SK-N-SH treated with all-trans-retinoic acid at 6 μM for 48 hours (cell line): ENCODE measurements around the gene LSM4.

Experiments used
- ARNTL ChIP-seq: fragments of 450-650 bp; formaldehyde crosslinking; IDR thresholded peaks from 2 replicates; pipeline ENCODE4 v1.5.0; 2020; ENCODE audit warnings: low read depth, mild to moderate bottlenecking, moderate library complexity, borderline replicate concordance
- GLIS3 ChIP-seq: fragments of 250-450 bp; sonication (Bioruptor Pico); IDR thresholded peaks from 2 replicates; pipeline ENCODE4 v1.5.0; 2020; ENCODE audit warnings: mild to moderate bottlenecking, moderate library complexity
- ISL1 ChIP-seq: fragments of 250-450 bp; sonication (Bioruptor Pico); IDR thresholded peaks from 2 replicates; pipeline ENCODE4 v2.1.2; 2022; ENCODE audit warnings: mild to moderate bottlenecking, moderate library complexity
- PPARA ChIP-seq: fragments of 250-450 bp; sonication (Bioruptor Pico); IDR thresholded peaks from 2 replicates; pipeline ENCODE4 v1.5.0; 2020; ENCODE audit warnings: mild to moderate bottlenecking, borderline replicate concordance
- RARB ChIP-seq: fragments of 250-450 bp; sonication (Bioruptor Pico); IDR thresholded peaks from 2 replicates; pipeline ENCODE4 v1.8.0; 2021; ENCODE audit warnings: mild to moderate bottlenecking, moderate library complexity
- ZC3H10 ChIP-seq: fragments of 250-450 bp; sonication (Bioruptor Pico); IDR thresholded peaks from 2 replicates; pipeline ENCODE4 v1.5.1; 2021; ENCODE audit warnings: mild to moderate bottlenecking, moderate library complexity
- ZFP3 ChIP-seq: fragments of 250-450 bp; sonication (Bioruptor Pico); IDR thresholded peaks from 2 replicates; pipeline ENCODE4 v1.5.0; 2020; ENCODE audit warnings: mild to moderate bottlenecking, moderate library complexity
- ZFP30 ChIP-seq: fragments of 450-650 bp; formaldehyde crosslinking; IDR thresholded peaks from 2 replicates; pipeline ENCODE4 v1.5.0; 2022; ENCODE audit warnings: mild to moderate bottlenecking, moderate library complexity
- ZNF70 ChIP-seq: fragments of 450-650 bp; formaldehyde crosslinking; IDR thresholded peaks from 2 replicates; pipeline ENCODE4 v1.5.0; 2020; ENCODE audit warnings: mild to moderate bottlenecking, moderate library complexity
- ZNF8 ChIP-seq: fragments of 450-650 bp; formaldehyde crosslinking; IDR thresholded peaks from 2 replicates; pipeline ENCODE4 v1.5.0; 2020; ENCODE audit warnings: mild to moderate bottlenecking, moderate library complexity
- TF ChIP-seq, protein P1 (sequence below): fragments of 250-450 bp; sonication (Bioruptor Pico); IDR thresholded peaks from 2 replicates; pipeline ENCODE4 v1.8.0; 2020; ENCODE audit warnings: mild to moderate bottlenecking, moderate library complexity, borderline replicate concordance
- TF ChIP-seq, protein P2 (sequence below): fragments of 250-450 bp; sonication (Bioruptor Pico); IDR thresholded peaks from 2 replicates; pipeline ENCODE4 v1.5.1; 2021; ENCODE audit warnings: mild to moderate bottlenecking, moderate library complexity

DNA sequence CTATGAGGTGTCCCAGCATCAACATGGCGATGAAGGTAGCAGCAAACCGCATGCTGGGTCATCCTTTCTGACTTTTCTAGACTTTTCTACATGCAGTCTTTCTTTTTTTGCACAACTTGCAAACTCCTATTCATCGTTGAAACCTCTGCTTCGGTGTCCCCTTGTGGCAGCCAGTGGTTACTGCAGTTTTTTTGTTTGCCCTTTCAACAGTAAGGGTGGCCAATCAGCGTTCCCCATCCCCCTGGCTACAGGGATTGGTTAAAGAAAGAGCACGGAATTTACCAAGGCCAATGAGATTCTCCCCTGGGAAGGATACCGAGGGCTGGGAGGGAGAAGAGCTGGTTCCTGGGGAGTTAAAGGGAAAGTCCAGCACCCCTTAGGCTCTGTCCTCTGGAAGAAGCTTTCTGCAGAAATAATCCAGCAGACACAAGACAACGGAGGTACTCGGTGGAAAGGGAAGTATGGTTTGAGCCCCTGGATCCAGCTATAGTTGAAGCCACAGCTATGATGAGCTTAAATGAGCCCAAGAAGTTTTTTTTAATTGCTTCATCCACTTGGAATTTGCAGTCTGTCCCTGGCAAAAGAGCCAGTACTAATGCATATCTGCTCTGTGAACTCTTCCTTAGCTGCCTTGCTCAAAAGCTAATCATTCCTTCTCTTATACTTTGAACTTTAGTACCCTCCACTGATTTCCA is 5.6 kb upstream of the LSM4 start:
- TF ChIP-seq ZFP3 (CRISPR knock-in tag) (peak; percentile 99), GLIS3 (CRISPR knock-in tag) (no peak), ARNTL (CRISPR knock-in tag) (no peak), ZNF70 (CRISPR knock-in tag) (no peak), RARB (no peak), ZFP30 (CRISPR knock-in tag) (no peak), ZNF8 (CRISPR knock-in tag) (no peak), ISL1 (no peak), PPARA (no peak), ZC3H10 (CRISPR knock-in tag) (no peak)
- TF ChIP-seq, protein P1, sequence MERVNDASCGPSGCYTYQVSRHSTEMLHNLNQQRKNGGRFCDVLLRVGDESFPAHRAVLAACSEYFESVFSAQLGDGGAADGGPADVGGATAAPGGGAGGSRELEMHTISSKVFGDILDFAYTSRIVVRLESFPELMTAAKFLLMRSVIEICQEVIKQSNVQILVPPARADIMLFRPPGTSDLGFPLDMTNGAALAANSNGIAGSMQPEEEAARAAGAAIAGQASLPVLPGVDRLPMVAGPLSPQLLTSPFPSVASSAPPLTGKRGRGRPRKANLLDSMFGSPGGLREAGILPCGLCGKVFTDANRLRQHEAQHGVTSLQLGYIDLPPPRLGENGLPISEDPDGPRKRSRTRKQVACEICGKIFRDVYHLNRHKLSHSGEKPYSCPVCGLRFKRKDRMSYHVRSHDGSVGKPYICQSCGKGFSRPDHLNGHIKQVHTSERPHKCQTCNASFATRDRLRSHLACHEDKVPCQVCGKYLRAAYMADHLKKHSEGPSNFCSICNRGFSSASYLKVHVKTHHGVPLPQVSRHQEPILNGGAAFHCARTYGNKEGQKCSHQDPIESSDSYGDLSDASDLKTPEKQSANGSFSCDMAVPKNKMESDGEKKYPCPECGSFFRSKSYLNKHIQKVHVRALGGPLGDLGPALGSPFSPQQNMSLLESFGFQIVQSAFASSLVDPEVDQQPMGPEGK: no peak
- TF ChIP-seq, protein P2, sequence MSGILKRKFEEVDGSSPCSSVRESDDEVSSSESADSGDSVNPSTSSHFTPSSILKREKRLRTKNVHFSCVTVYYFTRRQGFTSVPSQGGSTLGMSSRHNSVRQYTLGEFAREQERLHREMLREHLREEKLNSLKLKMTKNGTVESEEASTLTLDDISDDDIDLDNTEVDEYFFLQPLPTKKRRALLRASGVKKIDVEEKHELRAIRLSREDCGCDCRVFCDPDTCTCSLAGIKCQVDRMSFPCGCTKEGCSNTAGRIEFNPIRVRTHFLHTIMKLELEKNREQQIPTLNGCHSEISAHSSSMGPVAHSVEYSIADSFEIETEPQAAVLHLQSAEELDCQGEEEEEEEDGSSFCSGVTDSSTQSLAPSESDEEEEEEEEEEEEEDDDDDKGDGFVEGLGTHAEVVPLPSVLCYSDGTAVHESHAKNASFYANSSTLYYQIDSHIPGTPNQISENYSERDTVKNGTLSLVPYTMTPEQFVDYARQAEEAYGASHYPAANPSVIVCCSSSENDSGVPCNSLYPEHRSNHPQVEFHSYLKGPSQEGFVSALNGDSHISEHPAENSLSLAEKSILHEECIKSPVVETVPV (CRISPR knock-in tag): no peak
